HG03432 (cell line): ENCODE data around the gene GSTM4.
"Not testable (repeated sequence)": the region's sequence is repeated elsewhere in the genome, so short reads cannot be mapped to it uniquely, and the experiment has no call there.

Experiments used
- ATAC-seq: cut with Tn5 transposase; IDR thresholded peaks from one replicate; pipeline ENCODE4 v1.9.1; 2021; ENCODE audit warnings: mild to moderate bottlenecking, moderate library complexity; ENCODE audit not compliant: unreplicated experiment

The GSTM4 gene

GRCh38 chr1:109637446-109637845, 18.5 kb upstream of the GSTM4 start:
- ATAC-seq, result no peak

- no peak for ATAC-seq
These were observed 16.6 kb upstream of the GSTM4 start for GRCh38 chr1:109639063-109639840.

- no peak for ATAC-seq
These were observed 16.1 kb upstream of the GSTM4 start for GRCh38 chr1:109639841-109640184.

GRCh38 chr1:109640285-109640865, 15.5 kb upstream of the GSTM4 start:
- ATAC-seq, result peak; percentile 54

GRCh38 chr1:109641078-109641740, 14.7 kb upstream of the GSTM4 start:
- ATAC-seq, result no peak

GRCh38 chr1:109641861-109642260, 14.0 kb upstream of the GSTM4 start:
- ATAC-seq, result no peak

- no peak for ATAC-seq
These were observed 13.3 kb upstream of the GSTM4 start for GRCh38 chr1:109642626-109643025.

GRCh38 chr1:109643385-109644230, 12.3 kb upstream of the GSTM4 start:
- peak; percentile 86 for ATAC-seq

- ATAC-seq, result no peak
These were observed 11.2 kb upstream of the GSTM4 start for GRCh38 chr1:109644670-109645069.

- ATAC-seq, result no peak
These were observed 6.4 kb upstream of the GSTM4 start for GRCh38 chr1:109649491-109649914.

- ATAC-seq, result no peak
These were observed 5.3 kb upstream of the GSTM4 start for GRCh38 chr1:109650609-109651008.

- ATAC-seq, result no peak
These were observed 3.5 kb upstream of the GSTM4 start for GRCh38 chr1:109652402-109652801.

GRCh38 chr1:109653306-109653705, 2.6 kb upstream of the GSTM4 start:
- ATAC-seq, result no peak

- no peak for ATAC-seq
These were observed 1.4 kb upstream of the GSTM4 start for GRCh38 chr1:109654519-109654918.

GRCh38 chr1:109657395-109657794, 1.5 kb downstream of the GSTM4 start:
- no peak for ATAC-seq

- no peak for ATAC-seq
These were observed 2.1 kb downstream of the GSTM4 start for GRCh38 chr1:109657970-109658369.

- no peak for ATAC-seq
These were observed 2.7 kb downstream of the GSTM4 start for GRCh38 chr1:109658533-109659042.

GRCh38 chr1:109659145-109659544, 3.2 kb downstream of the GSTM4 start:
- ATAC-seq, result no peak

- ATAC-seq, result no peak
These were observed 4.2 kb downstream of the GSTM4 start for GRCh38 chr1:109659997-109660690.

- ATAC-seq, result not testable (repeated sequence)
These were observed 4.8 kb downstream of the GSTM4 start for GRCh38 chr1:109660691-109661026.

- no peak for ATAC-seq
These were observed 5.5 kb downstream of the GSTM4 start for GRCh38 chr1:109661391-109661790.
